GM23338 (cell line): ENCODE data around the gene TMPRSS13. TPM values are rescaled to one million over a fixed set of nuclear protein-coding genes. Genes with fewer than 3 reads are reported as not detected.
A peak's percentile ranks its signal among the peaks of the same experiment; 100 is the strongest.

ENCODE experiments used
- ATAC-seq: fragments of 200-7000 bp; cut with Tn5 transposase; 3 replicates; pipeline ENCODE4 v1.9.1; 2020
- DNase-seq: peaks from one replicate; pipeline ENCODE4 v3.0.0-alpha.2; 2015; ENCODE audit warnings: low spot score
- H2AFZ ChIP-seq: fragments of 200-600 bp; sonication (generic); 2 replicates; pipeline ENCODE4 v1.8.0; 2016; ENCODE audit warnings: antibody characterized with exemption, mild to moderate bottlenecking, moderate library complexity
- H3F3A ChIP-seq: fragments of 200-600 bp; sonication (generic); replicated peaks from 2 replicates; pipeline ENCODE4 v1.8.0; 2017; ENCODE audit warnings: antibody characterized with exemption, mixed run types, low read depth
- H3K27ac ChIP-seq: fragments of 200-600 bp; sonication (generic); 2 replicates; pipeline ENCODE4 v1.6.1; 2016; ENCODE audit warnings: low read depth
- H3K27me3 ChIP-seq: fragments of 200-600 bp; sonication (generic); 2 replicates; pipeline ENCODE4 v1.8.0; 2016; ENCODE audit warnings: mild to moderate bottlenecking, mixed run types, moderate library complexity; ENCODE audit not compliant: insufficient read depth
- H3K36me3 ChIP-seq: fragments of 200-600 bp; sonication (generic); 2 replicates; pipeline ENCODE4 v1.8.0; 2016; ENCODE audit warnings: mild to moderate bottlenecking; ENCODE audit not compliant: insufficient read depth
- H3K4me1 ChIP-seq: fragments of 200-600 bp; sonication (generic); 2 replicates; pipeline ENCODE4 v1.8.0; 2016; ENCODE audit warnings: mild to moderate bottlenecking, moderate library complexity; ENCODE audit not compliant: insufficient read depth
- H3K4me2 ChIP-seq: fragments of 200-600 bp; sonication (generic); 2 replicates; pipeline ENCODE4 v1.7.1; 2017; ENCODE audit warnings: mixed run types
- H3K4me3 ChIP-seq: fragments of 200-600 bp; sonication (generic); 2 replicates; pipeline ENCODE4 v1.6.1; 2016; ENCODE audit warnings: mixed run types
- H3K79me2 ChIP-seq: fragments of 200-600 bp; sonication (generic); replicated peaks from 2 replicates; pipeline ENCODE4 v1.8.0; 2017; ENCODE audit warnings: mild to moderate bottlenecking; ENCODE audit not compliant: insufficient read depth
- H3K9me2 ChIP-seq: fragments of 200-600 bp; sonication (generic); 2 replicates; pipeline ENCODE4 v1.8.0; 2017; ENCODE audit not compliant: insufficient read depth
- H4K20me1 ChIP-seq: fragments of 200-600 bp; sonication (generic); replicated peaks from 2 replicates; pipeline ENCODE4 v1.8.0; 2017; ENCODE audit warnings: mild to moderate bottlenecking; ENCODE audit not compliant: insufficient read depth
- H3K27ac Mint-ChIP-seq: 2 replicates; pipeline ENCODE4 v1.8.0; 2020; ENCODE audit warnings: inconsistent platforms, mild to moderate bottlenecking, moderate library complexity, mixed read lengths
- H3K27me3 Mint-ChIP-seq: 3 replicates; pipeline ENCODE4 v1.8.0; 2022; ENCODE audit warnings: low read depth, mild to moderate bottlenecking, moderate library complexity, mixed read lengths, inconsistent platforms; ENCODE audit not compliant: insufficient read depth, poor library complexity
- H3K36me3 Mint-ChIP-seq: 3 replicates; pipeline ENCODE4 v1.8.0; 2021; ENCODE audit warnings: low read depth, mild to moderate bottlenecking, inconsistent platforms, moderate library complexity, mixed read lengths
- H3K4me1 Mint-ChIP-seq: 3 replicates; pipeline ENCODE4 v1.8.0; 2020; ENCODE audit warnings: mild to moderate bottlenecking, inconsistent platforms, mixed read lengths
- H3K4me3 Mint-ChIP-seq: 3 replicates; pipeline ENCODE4 v1.8.0; 2021; ENCODE audit warnings: moderate library complexity, mild to moderate bottlenecking, inconsistent platforms, mixed read lengths
- H3K9me3 Mint-ChIP-seq: 3 replicates; pipeline ENCODE4 v1.8.0; 2020; ENCODE audit warnings: moderate library complexity, mild to moderate bottlenecking, inconsistent platforms, mixed read lengths
- CTCF ChIP-seq, 2 experiments: fragments of 200-600 bp in 1 of 2; sonication (generic) in 1 of 2; conservative IDR thresholded peaks; 2 replicates each; pipeline versions ENCODE4 v1.5.1 to v1.6.1; 2016 to 2017; ENCODE audit warnings: antibody characterized with exemption in 2 of 2, low read depth in 2 of 2, mild to moderate bottlenecking in 2 of 2, moderate library complexity in 1 of 2
- STAT1 ChIP-seq: IDR thresholded peaks from one replicate; pipeline ENCODE4 v1.6.1; 2016; ENCODE audit warnings: antibody characterized with exemption; ENCODE audit not compliant: unreplicated experiment
- polyA plus RNA-seq: library from polyadenylated mRNA; unstranded; fragments of >200 nt; fragmentation: Nextera tagmentation; extraction: Ambion mirVana; gene quantifications from 2 replicates; pipeline ENCODE4 v1.2.1, GENCODE V29; 2016
- total RNA-seq: library from RNA; depleted of rRNA; stranded (reverse); fragments of >200 nt; shearing (Covaris generic); gene quantifications from 2 replicates; pipeline ENCODE4 v1.2.3, GENCODE V29; 2014
- TF ChIP-seq, protein P1 (sequence below): IDR thresholded peaks from 2 replicates; pipeline ENCODE4 v1.6.1; 2016; ENCODE audit warnings: antibody characterized with exemption

Gene TMPRSS13
- total and polyA plus RNA-seq, 2 experiments from 2014 or later = 0.31 TPM; not detected in 1

GRCh38 chr11:117910525-117910924 is 18.7 kb downstream of the TMPRSS13 start:
- H3K27me3 Mint-ChIP-seq = peaks cover 7% of the 10 kb centered on the region
- peaks cover 17% of the 10 kb centered on the region for H3K4me1 Mint-ChIP-seq
- Histone ChIP-seq H3F3A (no peaks in the 10 kb centered on the region), H3K9me2 (no peaks in the 10 kb centered on the region), H4K20me1 (no peaks in the 10 kb centered on the region), H3K27ac (no peak overlapping the region), H3K4me2 (no peak overlapping the region), H2AFZ (no peak overlapping the region), H3K27me3 (no peaks in the 10 kb centered on the region), H3K4me1 (0 out of 2 replicates have a peak, but pooled peaks cover 3% of the 10 kb centered on the region), H3K79me2 (no peaks in the 10 kb centered on the region), H3K4me3 (no peak overlapping the region), H3K36me3 (no peaks in the 10 kb centered on the region)
- ATAC-seq (no peak), DNase-seq (peak; percentile 28)
- H3K36me3 Mint-ChIP-seq = no peaks in the 10 kb centered on the region
- no peak for TF ChIP-seq STAT1
- TF ChIP-seq CTCF (conservative IDR thresholded peaks at IDR 0.05; ENCODE audit: low read depth in 2 of 2) = peak; percentile 30 to 64
- H3K4me3 Mint-ChIP-seq = no peak overlapping the region
- H3K9me3 Mint-ChIP-seq = no peaks in the 10 kb centered on the region
- no peak overlapping the region for H3K27ac Mint-ChIP-seq

DNA sequence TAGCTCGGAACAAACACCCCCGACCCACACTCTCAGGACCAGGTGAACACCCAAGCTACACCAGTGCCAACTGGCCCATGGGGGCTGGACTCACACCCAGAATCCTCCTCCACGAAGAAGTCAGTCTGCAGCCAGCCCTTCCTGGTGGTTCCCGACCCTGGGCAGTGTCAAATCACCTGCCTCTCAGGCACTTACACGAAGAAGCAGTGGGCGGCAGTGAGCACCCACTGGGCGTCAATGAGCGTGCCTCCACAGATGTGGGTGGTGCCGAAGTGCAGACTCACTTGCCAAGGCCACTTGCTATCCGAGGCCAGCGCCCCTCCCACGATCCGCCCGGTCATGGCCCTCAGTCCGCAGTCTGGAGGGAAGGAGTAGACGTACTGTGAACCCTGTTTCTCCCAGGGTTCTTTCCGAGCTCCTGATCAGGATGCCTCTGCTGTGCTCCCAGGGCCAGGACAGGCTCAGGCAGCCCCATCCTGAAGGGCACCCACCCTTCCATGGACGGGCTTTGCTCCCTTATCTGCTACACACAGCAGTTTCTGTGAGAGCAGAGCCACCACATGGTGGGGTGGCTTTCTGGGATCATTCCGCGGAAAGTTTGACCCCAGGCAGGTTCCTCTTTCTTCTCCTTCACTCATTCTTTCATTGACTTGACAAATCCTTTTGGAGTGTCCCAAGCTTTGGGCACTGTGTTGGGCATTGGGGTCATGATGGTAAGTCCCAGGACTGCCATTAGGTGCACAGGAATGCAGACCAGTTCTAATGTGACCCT is 19.4 kb downstream of the TMPRSS13 start:
- Mint-ChIP-seq H3K27me3 (peaks cover 7% of the 10 kb centered on the region), H3K4me1 (peaks cover 11% of the 10 kb centered on the region)
- no peak overlapping the region for H3K4me2 ChIP-seq

More for the DNA sequence above, 19.4 kb downstream of the TMPRSS13 start:
- Histone ChIP-seq H3K27me3 (no peaks in the 10 kb centered on the region), H3K79me2 (no peaks in the 10 kb centered on the region), H3F3A (no peaks in the 10 kb centered on the region), H3K4me1 (0 out of 2 replicates have a peak, but pooled peaks cover 3% of the 10 kb centered on the region), H3K4me3 (no peak overlapping the region), H3K36me3 (no peaks in the 10 kb centered on the region), H3K9me2 (no peaks in the 10 kb centered on the region), H3K27ac (no peak overlapping the region), H4K20me1 (no peaks in the 10 kb centered on the region), H2AFZ (no peak overlapping the region)
- 0 out of 4 replicates have a peak, but pooled peaks of 1 of the 2 experiments have one; percentile 6 for TF ChIP-seq CTCF (conservative IDR thresholded peaks at IDR 0.05; ENCODE audit: low read depth in 2 of 2)
- TF ChIP-seq, protein P1, sequence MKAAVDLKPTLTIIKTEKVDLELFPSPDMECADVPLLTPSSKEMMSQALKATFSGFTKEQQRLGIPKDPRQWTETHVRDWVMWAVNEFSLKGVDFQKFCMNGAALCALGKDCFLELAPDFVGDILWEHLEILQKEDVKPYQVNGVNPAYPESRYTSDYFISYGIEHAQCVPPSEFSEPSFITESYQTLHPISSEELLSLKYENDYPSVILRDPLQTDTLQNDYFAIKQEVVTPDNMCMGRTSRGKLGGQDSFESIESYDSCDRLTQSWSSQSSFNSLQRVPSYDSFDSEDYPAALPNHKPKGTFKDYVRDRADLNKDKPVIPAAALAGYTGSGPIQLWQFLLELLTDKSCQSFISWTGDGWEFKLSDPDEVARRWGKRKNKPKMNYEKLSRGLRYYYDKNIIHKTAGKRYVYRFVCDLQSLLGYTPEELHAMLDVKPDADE = no peak
- ATAC-seq (no peak), DNase-seq (no peak)
- Mint-ChIP-seq H3K4me3 (no peak overlapping the region), H3K9me3 (no peaks in the 10 kb centered on the region), H3K27ac (no peak overlapping the region; the same call in 1 of the 2 replicates), H3K36me3 (no peaks in the 10 kb centered on the region)
